ENCODE data around the gene FBXL15. TPM values are rescaled to one million over a fixed set of nuclear protein-coding genes. Genes with fewer than 3 reads are reported as not detected.
A peak's percentile ranks its signal among the peaks of the same experiment; 100 is the strongest.

FBXL15 gene
- total and polyA plus RNA-seq, 2 donors (not counting 1 experiment from before 2014, with no cell fraction given): 15.5 to 20.7 TPM

GRCh38 chr10:102411341-102412255, 9.0 kb upstream of the FBXL15 start:
- DNase-seq (peak; percentile 31), ATAC-seq (ENCODE audit: low read depth) (no peak)
- H3K27ac Mint-ChIP-seq: peak overlapping the region; percentile 46
- CTCF ChIA-PET: interaction anchor here (0.8 to 5.0 kb wide), 6 partner anchors 8 to 67 kb away, joined by 3 to 35 read pairs (median 7); partner anchors contain the start of gene FBXL15
- H3K4me1 Mint-ChIP-seq: peaks cover 29% of the 10 kb centered on the region
- Histone ChIP-seq H3K4me3 (ENCODE audit: control extremely low read depth in 1 of 5, extremely low read depth in 1 of 5, insufficient read depth in 1 of 5, low read depth in 2 of 5, low read length in 4 of 5) (no peak overlapping the region), H3K9me3 (ENCODE audit: control extremely low read depth in 1 of 3, control insufficient read depth in 2 of 3, insufficient read depth in 1 of 3, low read length in 2 of 3) (peaks cover 0 to 23% (median 0%) of the 10 kb centered on the region in 3 donors), H2AFZ (ENCODE audit: insufficient read depth, low read depth, low read length, poor library complexity, severe bottlenecking) (no peak overlapping the region), H3K4me2 (replicated peaks; ENCODE audit: low read depth, low read length, poor library complexity, severe bottlenecking) (no peak overlapping the region), H3K27me3 (replicated peaks in 1 of 4; ENCODE audit: control extremely low read depth in 1 of 4, control insufficient read depth in 3 of 4, insufficient read depth in 4 of 4, low read length in 3 of 4) (peaks cover 0 to 86% (median 47%) of the 10 kb centered on the region in 4 experiments), H3K36me3 (replicated peaks in 1 of 2; ENCODE audit: control extremely low read depth in 1 of 2, control insufficient read depth in 1 of 2, extremely low read depth in 1 of 2, insufficient read depth in 2 of 2, low read length in 1 of 2) (no peaks in the 10 kb centered on the region), H3K27ac (ENCODE audit: low read length in 2 of 2) (no peak overlapping the region), H3K9ac (ENCODE audit: low read length) (no peak overlapping the region), H4K20me1 (ENCODE audit: control insufficient read depth, insufficient read depth, low read length, poor library complexity, severe bottlenecking) (no peaks in the 10 kb centered on the region), H3K4me1 (ENCODE audit: control insufficient read depth in 2 of 2, insufficient read depth in 2 of 2, low read length in 2 of 2) (peaks cover 26 to 33% of the 10 kb centered on the region in 2 donors), H3K79me2 (ENCODE audit: control insufficient read depth, insufficient read depth, low read length) (no peaks in the 10 kb centered on the region)
- no peaks in the 10 kb centered on the region for H3K9me3 Mint-ChIP-seq (ENCODE audit: insufficient read depth)
- peak overlapping the region; percentile 79 for H3K4me3 Mint-ChIP-seq
- POLR2A ChIA-PET: interaction anchor here (1.0 to 3.3 kb wide), 3 partner anchors 9 to 39 kb away, joined by 3 to 14 read pairs (median 3); partner anchors contain the start of gene FBXL15
- 92% methylated on average over 11 of the region's 14 CpGs for WGBS (ENCODE audit: insufficient coverage)
- intact Hi-C loops (cut with micrococcal nuclease): no loop called here
- no peak for TF ChIP-seq EZH2 (IDR thresholded peaks at IDR 0.05; ENCODE audit: borderline replicate concordance, insufficient read depth, low read depth, low read length, poor library complexity, severe bottlenecking)
- no peak for TF ChIP-seq CTCF (IDR thresholded peaks at IDR 0.05)
- peaks cover 63% of the 10 kb centered on the region for H3K27me3 Mint-ChIP-seq

Data from B cell (primary cell).